ENCODE measurements around the gene SLC15A1.

SLC15A1 gene

DNA sequence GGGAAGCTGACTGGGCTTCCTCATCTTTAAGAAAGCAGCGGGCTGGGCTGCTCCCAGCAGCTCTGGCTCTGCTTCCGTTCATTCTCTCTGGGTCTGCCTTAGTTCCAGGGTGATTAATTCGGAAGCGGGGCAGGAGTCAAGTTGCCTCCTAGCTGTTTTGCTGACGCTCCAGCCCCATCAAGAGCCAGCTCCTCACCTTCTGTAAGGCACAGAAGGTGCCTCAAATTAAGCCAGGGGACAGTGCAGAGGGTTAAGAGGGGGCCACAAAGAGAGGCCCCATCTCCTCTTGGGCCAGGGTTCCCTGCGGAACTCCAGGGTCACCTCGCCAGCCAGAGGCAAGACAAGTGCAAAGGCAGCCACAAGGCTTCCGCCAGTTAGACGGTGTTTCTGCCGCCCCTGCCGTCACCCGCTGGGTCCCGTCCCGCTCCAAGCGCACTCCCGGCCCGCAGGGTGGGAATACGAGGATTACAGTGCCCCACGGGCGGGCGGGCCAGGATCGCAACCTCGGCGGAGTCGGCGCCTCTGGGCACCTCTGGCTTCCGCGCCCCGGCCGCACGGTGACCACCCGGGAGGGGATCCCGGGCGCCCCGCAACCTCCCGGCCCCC is 508 bp downstream of the SLC15A1 start:
- TF ChIP-seq CTCF (IDR thresholded peaks at IDR 0.05; ENCODE audit: low read depth, low read length) = no peak
- no peak for DNase-seq (ENCODE audit: extremely low read depth, low read depth)

- DNase-seq (ENCODE audit: extremely low read depth, low read depth) = no peak
Measured at GRCh38 chr13:98751367-98751782, 1.1 kb downstream of the SLC15A1 start.

GRCh38 chr13:98749501-98749900 is 3.0 kb downstream of the SLC15A1 start:
- TF ChIP-seq CTCF (IDR thresholded peaks at IDR 0.05; ENCODE audit: low read depth, low read length) = no peak
- DNase-seq (ENCODE audit: extremely low read depth, low read depth) = no peak

More at GRCh38 chr13:98751367-98751782, 1.1 kb downstream of the SLC15A1 start:
- no peak for TF ChIP-seq CTCF (IDR thresholded peaks at IDR 0.05; ENCODE audit: low read depth, low read length)

DNA sequence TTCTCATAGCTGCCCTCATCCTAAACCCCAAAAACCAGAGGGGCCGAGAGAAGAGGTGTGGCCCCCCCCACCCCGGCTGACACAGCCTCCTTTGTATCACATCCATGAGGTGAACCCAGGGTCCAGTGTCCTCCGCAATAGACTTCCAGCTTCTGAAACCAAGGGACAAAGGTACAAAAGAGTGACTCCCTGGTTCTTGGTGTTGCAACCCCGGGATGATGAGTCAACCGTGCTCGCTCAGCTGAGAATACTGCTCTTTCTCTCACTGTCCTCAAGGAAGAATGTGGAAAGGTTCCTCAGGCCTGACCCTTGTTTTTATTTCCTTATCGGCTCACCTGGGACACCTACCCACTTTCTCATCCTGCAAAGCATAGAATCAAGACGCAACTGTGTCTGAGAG is 5.5 kb downstream of the SLC15A1 start:
- no peak for TF ChIP-seq CTCF (IDR thresholded peaks at IDR 0.05; ENCODE audit: low read depth, low read length)
- DNase-seq (ENCODE audit: extremely low read depth, low read depth) = no peak

DNA sequence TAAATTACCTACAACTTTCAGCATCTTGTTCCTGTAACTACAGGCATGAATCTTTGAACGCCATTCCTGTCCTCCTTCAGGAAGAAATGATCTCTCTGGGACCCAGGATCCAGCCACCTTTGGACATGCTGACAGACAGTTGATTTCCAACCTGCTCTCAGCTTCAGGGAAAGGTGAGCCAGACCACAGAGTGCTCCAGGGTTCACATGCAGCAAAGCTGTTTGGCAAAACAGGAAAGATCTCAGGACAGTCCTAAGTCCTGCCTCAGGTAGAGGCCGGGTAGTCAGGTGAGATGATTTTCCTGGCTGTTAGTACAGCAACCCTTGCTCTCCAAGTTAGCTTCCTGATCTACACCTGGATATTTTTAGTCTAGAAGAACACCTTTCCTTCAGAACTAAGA is 9.1 kb downstream of the SLC15A1 start:
- TF ChIP-seq CTCF (IDR thresholded peaks at IDR 0.05; ENCODE audit: low read depth, low read length) = no peak
- no peak for DNase-seq (ENCODE audit: extremely low read depth, low read depth)

GRCh38 chr13:98742961-98743360 is 9.5 kb downstream of the SLC15A1 start:
- no peak for DNase-seq (ENCODE audit: extremely low read depth, low read depth)
- no peak for TF ChIP-seq CTCF (IDR thresholded peaks at IDR 0.05; ENCODE audit: low read depth, low read length)

- no peak for DNase-seq (ENCODE audit: extremely low read depth, low read depth)
Measured at GRCh38 chr13:98741741-98742435, 10.6 kb downstream of the SLC15A1 start.

More at GRCh38 chr13:98741741-98742435, 10.6 kb downstream of the SLC15A1 start:
- TF ChIP-seq CTCF (IDR thresholded peaks at IDR 0.05; ENCODE audit: low read depth, low read length) = no peak

Data from AG09319 (cell line).